Neutrophil (primary cell): ENCODE results near the gene B4GALNT2.
A peak's percentile ranks its signal among the peaks of the same experiment; 100 is the strongest.

ENCODE experiments used
- H3K27ac ChIP-seq: fragments of 200-600 bp; sonication (generic); 2 replicates; pipeline ENCODE4 v1.5.1; 2016; ENCODE audit warnings: mild to moderate bottlenecking, moderate library complexity
- H3K27me3 ChIP-seq: fragments of 200-600 bp; sonication (generic); 2 replicates; pipeline ENCODE4 v1.6.0; 2016; ENCODE audit warnings: mild to moderate bottlenecking
- H3K36me3 ChIP-seq: fragments of 200-600 bp; sonication (generic); 2 replicates; pipeline ENCODE4 v1.5.1; 2017
- H3K4me1 ChIP-seq, 2 experiments: fragments of 200-600 bp in 1 of 2; sonication (generic) in 1 of 2; 1 replicate in 1 of 2; 2 replicates in 1 of 2; pipeline versions ENCODE4 v1.5.1 to v1.6.1; 2013 to 2016; ENCODE audit warnings: low read depth in 1 of 2, low read length in 1 of 2, mild to moderate bottlenecking in 1 of 2, moderate library complexity in 1 of 2; ENCODE audit not compliant: control insufficient read depth in 1 of 2, insufficient read depth in 1 of 2
- H3K4me3 ChIP-seq, 2 experiments: fragments of 200-600 bp in 1 of 2; sonication (generic) in 1 of 2; 1 replicate in 1 of 2; 2 replicates in 1 of 2; pipeline ENCODE4 v1.5.1; 2013 to 2016; ENCODE audit warnings: low read depth in 1 of 2, low read length in 1 of 2, mild to moderate bottlenecking in 1 of 2, moderate library complexity in 1 of 2
- H3K9me3 ChIP-seq: fragments of 200-600 bp; sonication (generic); 2 replicates; pipeline ENCODE4 v1.5.1; 2016
- CTCF ChIP-seq: fragments of 200-600 bp; sonication (generic); IDR thresholded peaks from 2 replicates; pipeline ENCODE4 v1.5.1; 2016; ENCODE audit warnings: antibody characterized with exemption

Gene B4GALNT2

DNA sequence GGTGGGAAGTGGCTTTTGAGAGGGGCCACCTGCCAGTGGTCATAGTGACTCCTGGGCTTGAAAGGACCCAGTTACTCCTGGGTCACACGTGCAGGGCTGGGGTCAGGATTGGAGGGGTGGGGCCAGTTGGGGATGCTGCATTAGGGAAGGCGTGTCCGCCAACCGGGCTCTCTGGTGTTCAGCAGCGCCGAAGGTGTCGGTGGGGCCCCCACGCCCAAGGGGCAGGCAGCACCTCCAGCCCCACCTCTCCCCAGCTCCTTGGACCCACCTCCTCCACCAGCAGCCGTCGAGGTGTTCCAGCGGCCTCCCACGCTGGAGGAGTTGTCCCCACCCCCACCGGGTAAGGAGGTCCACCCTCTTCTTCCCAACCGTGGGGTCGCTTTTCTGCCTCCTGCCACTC is 87.4 kb downstream of the B4GALNT2 start:
- Histone ChIP-seq H3K9me3 (no peaks in the 10 kb centered on the region), H3K4me3 (no peak overlapping the region), H3K27me3 (peaks cover 35% of the 10 kb centered on the region), H3K27ac (peak overlapping the region; percentile 93), H3K4me1 (peaks cover 73 to 74% of the 10 kb centered on the region in 2 experiments), H3K36me3 (peaks cover 32% of the 10 kb centered on the region)
- TF ChIP-seq CTCF: no peak

DNA sequence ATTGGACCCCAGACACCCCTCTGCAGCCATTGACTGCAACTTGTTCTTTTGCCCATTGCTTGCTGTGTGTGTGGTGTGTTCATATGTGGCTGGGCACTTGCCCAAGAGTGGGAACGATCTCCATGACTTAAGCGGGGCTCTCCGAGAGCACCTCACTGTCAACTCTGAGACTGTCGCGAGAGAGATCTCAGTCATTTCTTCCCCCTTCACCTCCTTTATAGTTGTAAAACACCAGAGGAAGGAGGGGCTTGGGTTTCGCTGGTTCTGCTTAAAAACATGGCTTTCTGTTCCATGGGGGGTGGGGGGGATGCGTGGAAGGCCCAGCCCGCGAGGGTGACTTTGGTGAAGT is 90.6 kb downstream of the B4GALNT2 start:
- no peak for TF ChIP-seq CTCF
- Histone ChIP-seq H3K4me3 (peak overlapping the region in 1 of 2 experiments; percentile 61), H3K9me3 (no peaks in the 10 kb centered on the region), H3K27me3 (peaks cover 58% of the 10 kb centered on the region), H3K27ac (peak overlapping the region; percentile 58), H3K36me3 (peaks cover 60% of the 10 kb centered on the region), H3K4me1 (peaks cover 61 to 78% of the 10 kb centered on the region in 2 experiments)

GRCh38 chr17:49223517-49224197 is 91.1 kb downstream of the B4GALNT2 start:
- H3K27me3 ChIP-seq: peaks cover 58% of the 10 kb centered on the region
- peaks cover 60% of the 10 kb centered on the region for H3K36me3 ChIP-seq
- H3K27ac ChIP-seq: peak overlapping the region; percentile 58
- H3K9me3 ChIP-seq: no peaks in the 10 kb centered on the region
- H3K4me1 ChIP-seq: peaks cover 60 to 78% of the 10 kb centered on the region in 2 experiments
- peak overlapping the region; percentile 44 to 61 for H3K4me3 ChIP-seq
- peak; percentile 88 for TF ChIP-seq CTCF

DNA sequence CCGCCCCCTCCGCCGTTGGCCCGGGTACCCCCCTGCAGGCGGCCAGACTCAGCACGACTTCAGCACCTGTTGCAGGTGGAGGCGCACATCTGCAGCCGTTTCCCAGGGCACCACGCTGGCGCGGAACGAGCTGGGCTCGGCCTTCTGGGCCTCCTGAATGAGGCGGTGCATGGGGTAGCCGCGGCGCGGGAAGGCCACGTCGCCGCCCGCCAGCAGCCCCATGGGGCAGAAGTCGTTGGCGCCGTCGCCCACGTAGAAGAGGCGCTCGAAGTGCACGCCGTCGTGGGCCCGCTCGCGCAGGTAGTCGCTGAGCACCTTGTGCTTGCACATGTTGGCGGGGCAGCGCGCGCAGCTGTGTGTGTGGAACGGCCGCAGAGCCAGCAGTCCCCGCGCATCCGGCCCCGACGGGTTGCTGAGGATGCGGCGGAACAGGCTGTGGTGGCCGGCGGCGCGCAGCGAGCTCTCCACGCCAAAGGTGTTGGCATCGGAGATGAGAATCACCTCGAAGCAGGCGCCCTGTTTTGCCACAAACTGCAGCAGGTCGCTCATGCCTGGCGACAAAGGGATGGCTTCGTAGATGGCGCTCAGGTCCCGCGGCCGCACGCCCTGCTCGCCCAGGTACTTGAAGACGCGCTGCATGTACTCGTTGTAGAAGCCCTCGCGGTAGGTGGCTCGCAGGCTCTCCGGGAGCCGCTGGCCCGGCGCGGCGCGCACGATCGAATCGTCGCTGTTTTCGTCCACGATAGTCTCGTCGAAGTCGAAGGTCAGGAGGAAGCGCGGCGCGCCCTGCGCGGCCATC is 91.8 kb downstream of the B4GALNT2 start:
- peak overlapping the region; percentile 44 to 61 for H3K4me3 ChIP-seq
- TF ChIP-seq CTCF: no peak
- H3K36me3 ChIP-seq: peaks cover 60% of the 10 kb centered on the region
- peak overlapping the region; percentile 58 for H3K27ac ChIP-seq
- H3K27me3 ChIP-seq: peaks cover 58% of the 10 kb centered on the region
- H3K4me1 ChIP-seq: peaks cover 60 to 77% of the 10 kb centered on the region in 2 experiments
- H3K9me3 ChIP-seq: no peaks in the 10 kb centered on the region

GRCh38 chr17:49224997-49225337 is 92.4 kb downstream of the B4GALNT2 start:
- peaks cover 58% of the 10 kb centered on the region for H3K27me3 ChIP-seq
- peak overlapping the region; percentile 44 to 61 for H3K4me3 ChIP-seq
- no peak for TF ChIP-seq CTCF
- peaks cover 60 to 71% of the 10 kb centered on the region in 2 experiments for H3K4me1 ChIP-seq
- H3K27ac ChIP-seq: peak overlapping the region; percentile 58
- H3K36me3 ChIP-seq: peaks cover 60% of the 10 kb centered on the region
- no peaks in the 10 kb centered on the region for H3K9me3 ChIP-seq
